Globus pallidus (tissue), 1 donor: ENCODE results near the gene CCDC141.
"Not testable (repeated sequence)": the region's sequence is repeated elsewhere in the genome, so short reads cannot be mapped to it uniquely, and the experiment has no call there.

Experiments used
- DNase-seq: peaks from one replicate; pipeline ENCODE4 v3.0.0-alpha.2; 2015; ENCODE audit warnings: low spot score

The CCDC141 gene, protein sequence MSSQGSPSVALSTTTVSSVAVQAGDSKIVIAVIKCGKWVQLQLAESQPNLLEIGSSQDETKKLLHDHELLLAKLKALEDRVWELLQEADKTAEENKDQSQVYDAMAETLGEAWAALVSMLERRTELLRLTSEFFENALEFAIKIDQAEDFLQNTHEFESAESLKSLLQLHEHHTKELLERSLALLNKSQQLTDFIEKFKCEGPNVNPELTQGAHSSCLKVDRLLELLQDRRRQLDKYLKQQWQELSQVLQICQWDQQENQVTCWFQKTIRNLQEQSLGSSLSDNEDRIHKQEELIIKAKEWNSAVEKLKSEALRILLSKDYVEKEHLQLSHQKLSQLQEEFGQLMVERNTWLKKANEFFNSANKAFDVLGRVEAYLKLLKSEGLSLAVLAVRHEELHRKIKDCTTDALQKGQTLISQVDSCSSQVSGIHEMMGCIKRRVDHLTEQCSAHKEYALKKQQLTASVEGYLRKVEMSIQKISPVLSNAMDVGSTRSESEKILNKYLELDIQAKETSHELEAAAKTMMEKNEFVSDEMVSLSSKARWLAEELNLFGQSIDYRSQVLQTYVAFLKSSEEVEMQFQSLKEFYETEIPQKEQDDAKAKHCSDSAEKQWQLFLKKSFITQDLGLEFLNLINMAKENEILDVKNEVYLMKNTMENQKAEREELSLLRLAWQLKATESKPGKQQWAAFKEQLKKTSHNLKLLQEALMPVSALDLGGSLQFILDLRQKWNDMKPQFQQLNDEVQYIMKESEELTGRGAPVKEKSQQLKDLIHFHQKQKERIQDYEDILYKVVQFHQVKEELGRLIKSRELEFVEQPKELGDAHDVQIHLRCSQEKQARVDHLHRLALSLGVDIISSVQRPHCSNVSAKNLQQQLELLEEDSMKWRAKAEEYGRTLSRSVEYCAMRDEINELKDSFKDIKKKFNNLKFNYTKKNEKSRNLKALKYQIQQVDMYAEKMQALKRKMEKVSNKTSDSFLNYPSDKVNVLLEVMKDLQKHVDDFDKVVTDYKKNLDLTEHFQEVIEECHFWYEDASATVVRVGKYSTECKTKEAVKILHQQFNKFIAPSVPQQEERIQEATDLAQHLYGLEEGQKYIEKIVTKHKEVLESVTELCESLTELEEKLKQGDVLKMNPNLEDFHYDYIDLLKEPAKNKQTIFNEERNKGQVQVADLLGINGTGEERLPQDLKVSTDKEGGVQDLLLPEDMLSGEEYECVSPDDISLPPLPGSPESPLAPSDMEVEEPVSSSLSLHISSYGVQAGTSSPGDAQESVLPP (N-terminal part only)

DNA sequence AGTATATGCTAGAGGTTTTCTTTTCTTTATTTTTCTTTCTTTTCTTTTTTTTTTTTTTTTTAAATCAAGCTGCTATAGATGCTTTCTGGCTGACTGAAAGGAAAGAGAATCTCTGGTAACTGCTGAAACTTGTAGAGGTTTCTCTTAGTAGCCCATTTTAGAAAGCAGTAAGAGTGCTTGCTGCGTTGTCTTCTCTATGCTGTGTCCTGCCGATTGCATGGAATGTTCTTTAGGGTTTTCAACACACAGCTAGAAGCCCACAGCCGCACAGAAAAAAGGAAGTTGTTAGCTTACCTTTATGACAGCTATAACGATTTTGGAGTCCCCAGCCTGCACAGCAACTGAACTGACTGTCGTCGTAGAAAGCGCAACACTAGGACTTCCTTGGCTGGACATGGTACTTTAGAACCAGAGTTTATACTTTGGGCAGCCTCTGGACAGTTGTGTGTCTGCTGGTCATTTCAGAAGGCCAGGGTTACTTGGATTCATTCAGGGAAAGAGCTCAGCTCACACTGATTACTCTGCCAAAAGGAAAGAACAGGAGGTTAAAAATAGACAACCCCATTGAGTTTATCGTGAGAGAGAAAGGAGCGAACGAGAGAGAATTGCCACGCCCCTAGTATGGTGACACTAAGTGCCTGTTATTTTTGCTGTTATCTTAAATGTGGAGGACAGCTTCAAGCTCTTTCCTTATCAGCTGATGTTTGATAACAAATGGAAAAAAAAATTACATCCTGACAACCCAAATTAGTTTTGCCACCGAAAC lies at the start of gene CCDC141:
Gene CCDC141 (minus strand): TSS at position 592 of the 766 bp plus-strand sequence. CDS start 196 bp downstream, at position 396.
- no peak for DNase-seq

DNA sequence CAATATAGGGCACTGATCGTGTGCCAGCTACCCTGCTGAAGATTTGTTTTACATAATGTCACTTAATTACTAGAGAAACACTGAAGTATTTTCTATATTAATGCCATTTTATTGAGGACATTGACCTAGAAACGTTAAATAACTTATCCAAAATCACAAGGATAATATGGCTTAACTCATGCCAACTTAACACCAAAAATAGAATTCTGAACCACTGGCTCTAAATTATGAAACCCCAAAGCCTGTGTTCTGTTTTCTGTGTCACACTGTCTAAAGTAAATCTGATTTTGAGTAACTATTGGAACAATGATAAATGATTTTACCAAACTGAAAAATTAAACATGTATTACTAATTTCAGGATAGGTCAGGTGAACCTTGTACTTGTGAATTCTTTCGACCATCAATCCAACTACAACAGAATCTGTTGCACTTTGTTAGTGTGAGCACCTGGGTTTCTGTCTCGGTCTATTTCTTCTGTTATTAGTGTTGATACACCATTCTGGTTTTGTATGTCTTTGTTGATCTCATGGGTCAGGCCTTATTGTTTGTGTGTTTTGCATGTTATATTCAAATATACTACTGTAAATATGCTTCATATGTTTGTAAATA lies 48.2 kb upstream of the CCDC141 start:
- DNase-seq: no peak

DNA sequence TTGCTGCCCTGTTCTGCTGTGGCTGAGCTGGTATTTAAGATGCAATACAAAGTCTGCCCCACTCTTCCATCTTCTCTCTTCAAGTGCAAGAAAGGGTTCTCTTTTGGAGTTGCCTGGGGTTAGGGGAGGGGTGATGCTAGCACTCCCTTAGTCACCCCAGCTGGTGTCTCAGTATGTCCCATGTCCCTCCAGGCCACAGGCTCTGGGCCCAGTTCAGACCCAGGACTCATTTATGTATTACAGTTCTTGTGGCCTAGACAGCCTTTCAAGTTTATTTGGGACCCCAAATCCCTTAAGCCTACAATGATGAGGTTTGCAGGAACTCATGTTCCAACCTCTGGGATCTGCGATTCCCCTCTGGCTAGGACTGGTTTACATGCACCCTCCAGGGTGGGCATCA lies 47.2 kb upstream of the CCDC141 start:
- DNase-seq: no peak

DNA sequence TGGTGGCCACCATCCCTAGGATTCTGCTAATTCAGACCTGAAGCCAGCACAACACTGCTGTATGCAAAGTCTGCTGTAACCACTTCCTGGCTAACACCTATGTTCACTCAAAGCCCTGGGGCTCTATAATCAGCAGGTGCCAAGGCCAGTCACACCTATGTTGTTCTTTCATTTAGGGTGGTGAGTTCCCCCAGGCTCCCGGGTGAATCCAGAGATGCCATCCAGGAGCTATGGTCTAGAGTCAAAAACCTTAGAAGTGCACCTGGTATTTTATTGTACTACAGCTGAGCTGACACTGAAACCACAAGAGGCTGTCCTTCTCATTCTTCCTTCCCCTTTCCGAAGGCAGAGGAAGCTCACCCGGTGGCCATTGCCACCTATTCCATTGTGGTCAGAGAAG lies 46.2 kb upstream of the CCDC141 start:
- no peak for DNase-seq

DNA sequence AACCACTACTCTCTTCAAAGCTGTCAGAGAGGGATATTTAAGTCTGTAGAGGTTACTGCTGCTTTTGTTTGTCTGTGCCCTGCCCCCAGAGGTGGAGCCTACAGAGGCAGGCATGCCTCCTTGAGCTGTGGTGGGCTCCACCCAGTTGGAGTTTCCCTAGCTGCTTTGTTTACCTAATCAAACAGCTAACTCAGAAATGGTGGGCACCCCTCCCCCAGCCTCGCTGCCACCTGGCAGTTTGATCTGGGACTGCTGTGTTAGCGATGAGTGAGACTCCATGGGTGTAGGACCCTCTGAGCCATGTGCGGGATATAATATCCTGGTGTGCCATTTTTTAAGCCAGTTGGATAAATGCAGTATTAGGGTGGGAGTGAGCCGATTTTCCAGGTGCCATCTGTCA lies 43.0 kb upstream of the CCDC141 start:
- DNase-seq: not testable (repeated sequence)

DNA sequence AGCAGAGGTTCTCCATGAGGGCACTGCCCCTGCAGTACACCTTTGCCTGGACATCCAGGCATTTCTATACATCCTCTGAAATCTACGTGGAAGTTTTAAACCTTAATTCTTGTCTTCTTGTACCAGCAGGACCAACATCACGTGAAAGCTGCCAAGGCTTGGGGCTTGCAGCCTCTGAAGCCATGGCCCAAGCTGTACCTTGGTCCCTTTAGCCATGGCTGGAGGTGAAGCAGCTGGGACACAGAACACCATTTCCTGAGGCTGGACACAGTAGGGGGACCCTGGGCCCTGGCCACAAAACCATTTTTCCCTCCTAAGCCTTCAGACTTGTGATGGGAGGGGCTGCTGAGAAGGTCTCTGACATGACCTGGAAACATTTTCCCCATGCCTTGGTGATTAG lies 32.8 kb upstream of the CCDC141 start:
- DNase-seq: no peak

DNA sequence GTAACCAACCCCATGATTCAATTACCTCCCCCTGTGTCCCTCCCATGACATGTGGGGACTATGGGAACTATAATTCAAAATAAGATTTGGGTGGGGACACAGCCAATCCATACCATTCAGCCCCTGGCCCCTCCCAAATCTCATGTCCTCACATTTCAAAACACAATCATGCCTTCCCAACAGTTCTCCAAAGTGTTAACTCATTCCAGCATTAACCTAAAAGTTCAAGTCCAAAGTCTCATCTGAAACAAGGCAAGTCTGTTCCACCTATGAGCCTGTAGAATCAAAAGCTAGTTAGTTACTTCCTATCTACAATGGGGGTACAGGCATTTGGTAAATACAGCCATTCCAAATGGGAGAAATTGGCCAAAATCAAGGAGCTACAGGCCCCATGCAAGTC lies 32.0 kb upstream of the CCDC141 start:
- DNase-seq: no peak

DNA sequence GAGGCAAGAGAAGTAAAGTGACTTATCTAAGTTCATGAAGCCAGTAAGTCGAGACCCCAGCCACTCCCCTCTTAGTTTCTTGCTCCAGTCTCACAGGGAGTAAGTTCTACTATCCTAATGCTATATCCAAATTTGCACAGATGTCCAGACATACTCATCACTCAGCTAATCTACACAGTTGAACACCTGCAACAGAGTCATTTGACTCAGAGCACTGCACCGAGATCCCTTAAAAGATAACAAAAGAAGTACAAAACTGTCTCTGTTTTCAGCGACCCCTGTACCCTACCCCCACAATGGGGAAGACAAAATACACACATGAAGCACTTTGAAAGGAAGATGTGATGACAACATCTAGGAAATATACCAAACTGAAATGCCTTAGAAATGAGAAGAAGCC lies 22.6 kb upstream of the CCDC141 start:
- no peak for DNase-seq

DNA sequence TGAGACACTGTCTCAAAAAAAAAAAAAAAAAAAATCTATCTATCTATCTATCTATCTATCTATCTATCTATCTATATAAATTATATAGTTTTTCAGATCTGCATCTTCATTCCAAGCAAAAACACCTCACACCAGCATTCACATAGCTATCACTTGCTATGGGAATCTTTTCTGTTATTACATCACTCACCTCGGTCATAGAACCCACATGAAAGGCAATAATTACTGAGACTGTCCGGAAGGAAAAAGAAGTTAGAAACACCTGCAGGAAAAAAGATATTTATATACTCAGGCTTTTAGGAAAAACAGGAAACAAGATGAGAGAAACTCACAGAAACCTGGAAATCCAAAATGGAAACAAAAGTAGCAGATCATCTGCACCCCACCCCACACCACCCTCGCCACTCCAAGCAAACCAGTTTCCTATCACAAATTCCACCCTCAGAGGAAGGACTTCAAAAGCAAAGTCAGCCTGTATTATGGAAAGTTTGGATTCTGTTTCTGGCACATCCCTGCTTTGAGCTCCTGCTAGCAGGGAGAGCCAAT lies 21.9 kb upstream of the CCDC141 start:
- no peak for DNase-seq

DNA sequence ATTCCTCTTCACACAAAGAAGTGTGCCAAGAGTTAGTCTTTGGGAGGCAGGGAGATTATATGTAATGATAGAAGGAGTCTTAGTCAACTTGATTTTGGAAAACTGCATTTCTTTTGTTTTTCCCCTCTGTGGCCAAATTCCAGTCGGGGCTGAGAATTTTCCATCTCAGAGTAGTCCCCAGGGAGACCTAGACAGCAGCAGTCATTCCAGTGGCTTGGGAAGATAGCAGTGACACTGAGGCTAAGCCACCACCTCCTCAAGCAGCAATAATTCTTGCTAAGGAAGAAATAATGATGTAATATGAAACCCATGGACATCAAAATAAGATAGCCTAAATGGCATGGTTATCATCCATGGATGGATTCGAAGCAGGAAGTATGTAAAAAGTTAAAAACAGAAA lies 21.0 kb upstream of the CCDC141 start:
- DNase-seq: no peak

DNA sequence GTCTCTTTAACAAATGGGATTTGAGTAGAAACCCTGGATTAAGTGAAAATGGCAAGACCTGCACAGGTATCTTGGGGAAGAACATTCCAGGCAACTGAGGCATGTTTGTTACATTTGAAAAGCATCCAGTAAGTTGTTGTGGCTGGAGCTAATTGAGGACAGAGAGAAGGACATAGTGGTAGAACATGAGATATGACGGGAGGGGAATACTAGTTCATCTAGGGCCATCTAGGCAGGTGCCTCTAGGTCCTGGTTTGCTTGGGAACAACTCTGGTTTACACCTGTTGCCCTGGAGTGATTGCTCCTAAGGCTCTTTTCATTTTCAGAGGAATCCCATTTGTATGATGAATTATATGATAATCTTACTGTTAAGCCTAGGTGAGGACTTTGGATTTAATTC lies 19.7 kb upstream of the CCDC141 start:
- DNase-seq: no peak

DNA sequence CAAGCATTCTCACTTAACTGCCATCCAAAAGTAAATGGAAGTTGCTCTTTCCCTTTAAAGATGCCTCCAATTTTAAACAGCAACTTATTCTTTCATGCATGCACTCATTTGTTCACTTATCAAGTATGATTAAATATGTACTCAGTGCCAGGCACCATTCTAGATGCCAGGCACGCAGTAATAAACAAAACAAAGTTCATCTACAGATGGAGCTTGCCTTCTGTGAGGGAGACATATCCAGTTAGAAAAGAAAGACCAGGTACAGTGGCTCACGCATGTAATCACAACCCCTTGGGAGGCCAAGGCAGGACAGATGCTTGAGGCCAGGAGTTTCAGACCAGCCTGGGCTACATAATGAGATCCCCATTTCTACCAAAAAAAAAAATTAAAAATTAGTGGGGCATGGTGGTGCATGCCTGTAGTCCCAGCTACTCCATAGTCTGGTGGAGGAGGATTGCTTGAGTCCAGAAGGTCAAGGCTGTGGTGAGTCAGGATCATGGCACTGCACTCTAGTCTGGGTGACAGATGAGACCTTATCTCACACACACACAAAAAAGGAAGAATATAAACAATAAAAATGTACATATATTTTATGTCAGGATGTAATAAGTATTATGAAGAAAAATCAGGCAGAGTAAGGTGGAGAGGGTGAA lies 19.2 kb upstream of the CCDC141 start:
- no peak for DNase-seq

DNA sequence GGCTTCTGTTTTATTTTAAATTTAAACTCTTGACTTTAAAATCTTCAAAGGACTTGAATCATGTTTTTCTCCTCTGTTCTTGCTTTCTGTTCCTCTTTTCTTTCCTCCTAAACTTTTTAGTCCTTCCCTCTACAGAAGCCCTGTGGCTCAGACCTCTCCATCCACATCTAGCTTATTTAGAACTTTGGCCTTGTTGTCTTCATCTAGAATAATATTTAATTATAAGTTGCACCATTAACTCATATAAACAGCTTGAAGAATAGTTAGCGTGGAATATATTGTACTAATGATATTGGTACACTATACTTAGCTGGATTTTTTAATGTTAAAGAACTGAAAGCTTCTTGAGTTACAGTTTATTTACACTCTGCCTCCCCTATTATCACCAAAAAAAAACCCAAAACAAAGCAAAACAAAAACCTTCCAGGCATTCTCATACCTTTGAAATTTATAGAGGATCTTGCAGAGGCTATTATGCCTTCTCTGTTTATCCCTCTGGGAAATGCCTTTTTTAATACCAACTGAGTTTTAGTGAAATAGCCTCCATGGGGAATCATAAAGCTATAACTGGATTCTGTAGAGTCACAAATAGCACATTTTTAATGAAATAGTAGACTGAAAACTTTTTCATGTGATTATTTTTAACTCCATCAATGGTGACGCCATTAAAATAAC lies 9.2 kb upstream of the CCDC141 start:
- DNase-seq: no peak

DNA sequence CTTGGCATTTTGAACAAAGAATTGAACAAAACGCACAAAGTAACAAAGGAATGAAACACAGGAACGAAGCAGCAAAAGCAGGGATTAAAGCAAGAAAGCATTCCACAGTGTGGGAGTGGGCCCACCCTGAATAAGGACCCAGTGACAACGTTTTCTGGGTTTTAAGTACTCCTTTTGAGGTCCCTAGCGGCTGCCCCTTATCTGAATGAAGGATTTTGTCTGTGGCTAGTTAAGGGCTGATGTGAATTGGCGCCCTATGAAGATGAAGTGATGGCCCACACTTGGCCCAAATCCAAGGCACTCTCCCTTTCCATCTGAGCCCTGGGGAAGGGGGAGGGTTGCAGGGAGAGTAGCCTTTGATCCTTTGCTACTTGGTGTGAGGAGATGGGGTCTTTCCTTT lies 7.8 kb upstream of the CCDC141 start:
- no peak for DNase-seq

DNA sequence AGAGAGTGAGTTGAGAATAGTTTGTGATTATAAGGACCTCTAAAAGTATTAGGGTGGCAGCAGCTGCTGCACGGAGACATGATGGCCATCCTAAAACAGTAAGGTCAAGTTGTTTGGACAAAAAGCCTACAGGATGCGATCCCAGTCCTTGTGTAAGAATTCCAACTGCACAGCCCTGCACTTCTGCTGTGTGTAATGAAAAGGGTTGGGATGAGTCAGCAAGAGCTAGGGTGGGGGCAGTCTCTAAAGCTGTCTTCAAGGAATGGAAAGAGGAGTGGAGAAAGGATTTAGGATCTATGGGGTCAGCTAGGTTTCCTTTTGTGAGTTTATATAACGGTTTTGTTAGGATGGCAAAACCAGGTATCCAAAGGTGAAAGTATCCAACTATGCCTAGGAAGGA lies 3.6 kb upstream of the CCDC141 start:
- not testable (repeated sequence) for DNase-seq

DNA sequence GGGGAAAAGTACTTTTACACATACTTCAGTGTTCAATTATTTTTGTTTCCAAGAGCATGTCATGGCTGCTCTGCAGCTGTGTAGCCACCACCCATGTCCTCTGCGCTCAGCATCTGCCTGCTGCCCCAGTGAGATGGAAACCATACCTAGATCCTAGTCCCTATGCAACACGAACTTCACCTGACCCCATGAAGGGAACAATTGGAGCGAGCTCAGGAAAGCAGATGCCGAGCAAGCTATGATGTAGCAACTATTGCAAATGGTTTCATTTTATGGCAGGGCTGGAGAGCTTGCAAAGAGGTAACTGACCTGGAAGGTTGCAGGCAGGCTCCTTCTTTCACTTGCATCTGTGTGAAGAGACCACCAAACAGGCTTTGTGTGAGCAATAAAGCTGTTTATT lies 1.3 kb upstream of the CCDC141 start:
- no peak for DNase-seq

DNA sequence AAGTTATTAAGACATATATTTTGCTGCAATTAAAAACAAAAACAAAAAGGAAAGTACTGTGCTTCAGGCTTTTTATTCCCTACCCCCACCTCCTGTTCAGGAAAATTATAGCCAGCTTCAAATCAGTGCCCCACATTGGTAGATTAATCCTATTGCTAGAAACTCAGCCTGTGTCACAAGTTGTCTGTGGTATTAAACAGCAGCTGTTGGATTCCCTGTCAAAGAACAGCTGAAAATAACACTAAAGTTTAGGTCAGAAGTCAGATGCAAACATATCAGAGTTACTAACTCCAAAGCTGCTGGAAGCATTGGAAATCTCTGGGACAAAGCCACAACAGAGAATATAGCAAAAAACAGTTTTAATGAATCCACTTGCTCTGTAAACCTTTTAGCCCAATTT lies 818 bp upstream of the CCDC141 start:
- DNase-seq: no peak

DNA sequence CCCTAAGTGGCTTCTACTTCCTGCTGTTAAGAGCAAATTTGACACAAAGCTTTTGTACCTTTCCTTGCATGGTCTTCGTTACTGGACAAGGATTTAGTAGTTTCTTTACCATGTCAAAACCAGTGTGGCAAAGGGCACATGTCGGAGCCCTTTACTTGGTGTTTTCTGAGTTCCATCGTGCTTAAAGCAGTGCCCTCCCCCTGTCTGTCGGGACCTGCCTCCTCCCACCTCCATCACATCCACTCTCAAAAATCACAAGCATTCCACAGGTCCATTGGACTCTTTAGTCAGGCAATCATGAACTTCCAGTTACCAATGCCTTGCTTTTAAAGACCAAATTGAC lies 763 bp downstream of the CCDC141 start:
- no peak for DNase-seq

DNA sequence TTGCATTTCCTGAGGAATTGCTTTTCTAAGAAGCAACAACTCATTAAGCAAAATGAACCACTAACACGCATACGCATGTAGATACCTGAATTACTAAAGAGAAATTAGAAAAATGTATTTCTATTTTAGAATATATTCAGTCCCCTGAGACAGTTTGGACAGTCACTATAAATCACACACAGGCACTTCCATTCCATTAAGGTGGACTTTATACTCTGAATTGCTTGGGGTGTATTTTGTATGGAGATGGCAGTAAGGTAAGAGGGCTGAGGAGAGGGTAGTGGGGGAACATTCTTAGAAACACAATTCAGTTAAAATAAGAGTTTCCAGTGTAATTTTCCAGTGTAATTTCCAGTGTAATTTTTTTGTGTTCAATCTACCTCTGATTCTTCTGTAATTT lies 1.8 kb downstream of the CCDC141 start:
- DNase-seq: no peak

DNA sequence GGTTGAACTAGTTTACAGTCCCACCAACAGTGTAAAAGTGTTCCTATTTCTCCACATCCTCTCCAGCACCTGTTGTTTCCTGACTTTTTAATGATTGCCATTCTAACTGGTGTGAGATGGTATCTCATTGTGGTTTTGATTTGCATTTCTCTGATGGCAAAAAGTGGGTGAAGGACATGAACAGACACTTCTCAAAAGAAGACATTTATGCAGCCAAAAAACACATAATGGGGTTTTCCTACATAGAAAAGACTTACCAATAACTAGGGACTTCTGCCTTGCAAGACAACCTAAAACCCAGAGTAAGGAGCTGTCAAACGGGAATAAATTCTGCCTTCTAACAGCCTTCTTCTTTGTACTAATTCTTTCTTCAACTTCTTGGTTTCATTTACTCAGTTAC lies 4.3 kb downstream of the CCDC141 start:
- DNase-seq: not testable (repeated sequence)
